GM23338 (cell line): ENCODE measurements around the gene RTN4IP1.

Source experiments
- CREB1 ChIP-seq: fragments of 250-450 bp; sonication (Bioruptor Pico); IDR thresholded peaks from 2 replicates; pipeline ENCODE4 v1.5.0; 2020; ENCODE audit warnings: low read depth, mild to moderate bottlenecking, moderate library complexity
- EZH2 ChIP-seq: fragments of 200-600 bp; sonication (generic); IDR thresholded peaks from one replicate; pipeline ENCODE4 v1.8.0; 2017; ENCODE audit warnings: antibody characterized with exemption, mild to moderate bottlenecking, low read depth; ENCODE audit not compliant: unreplicated experiment
- EZH2phosphoT487 ChIP-seq: fragments of 200-600 bp; sonication (generic); IDR thresholded peaks from one replicate; pipeline ENCODE4 v1.8.1; 2018; ENCODE audit warnings: antibody characterized with exemption; ENCODE audit not compliant: unreplicated experiment
- JUNB ChIP-seq: IDR thresholded peaks from one replicate; pipeline ENCODE4 v1.6.1; 2016; ENCODE audit warnings: antibody characterized with exemption; ENCODE audit not compliant: unreplicated experiment
- NANOG ChIP-seq: IDR thresholded peaks from 2 replicates; pipeline ENCODE4 v1.6.1; 2016; ENCODE audit warnings: antibody characterized with exemption, borderline replicate concordance
- POLR2AphosphoS5 ChIP-seq: IDR thresholded peaks from 2 replicates; pipeline ENCODE4 v1.6.1; 2016; ENCODE audit warnings: antibody characterized with exemption, low read depth
- STAT1 ChIP-seq: IDR thresholded peaks from one replicate; pipeline ENCODE4 v1.6.1; 2016; ENCODE audit warnings: antibody characterized with exemption; ENCODE audit not compliant: unreplicated experiment
- ZNF114 ChIP-seq: fragments of 250-450 bp; sonication (Bioruptor Pico); IDR thresholded peaks from 2 replicates; pipeline ENCODE4 v1.5.0; 2020; ENCODE audit warnings: mild to moderate bottlenecking, moderate library complexity
- ZNF331 ChIP-seq: fragments of 250-450 bp; sonication (Bioruptor Pico); IDR thresholded peaks from 2 replicates; pipeline ENCODE4 v1.5.0; 2020; ENCODE audit warnings: low read depth, mild to moderate bottlenecking, moderate library complexity
- TF ChIP-seq, protein P1 (sequence below), 2 experiments: fragments of 200-600 bp in 1 of 2; sonication (generic) in 1 of 2; conservative IDR thresholded peaks; 2 replicates each; pipeline versions ENCODE4 v1.5.1 to v1.6.1; 2016 to 2017; ENCODE audit warnings: antibody characterized with exemption in 2 of 2, low read depth in 2 of 2, mild to moderate bottlenecking in 2 of 2, moderate library complexity in 1 of 2
- TF ChIP-seq, protein P2 (sequence below): IDR thresholded peaks from one replicate; pipeline ENCODE4 v1.6.1; 2018; ENCODE audit warnings: antibody characterized with exemption; ENCODE audit not compliant: unreplicated experiment
- TF ChIP-seq, protein P3 (sequence below): IDR thresholded peaks from 2 replicates; pipeline ENCODE4 v1.6.1; 2016; ENCODE audit warnings: antibody characterized with exemption

DNA sequence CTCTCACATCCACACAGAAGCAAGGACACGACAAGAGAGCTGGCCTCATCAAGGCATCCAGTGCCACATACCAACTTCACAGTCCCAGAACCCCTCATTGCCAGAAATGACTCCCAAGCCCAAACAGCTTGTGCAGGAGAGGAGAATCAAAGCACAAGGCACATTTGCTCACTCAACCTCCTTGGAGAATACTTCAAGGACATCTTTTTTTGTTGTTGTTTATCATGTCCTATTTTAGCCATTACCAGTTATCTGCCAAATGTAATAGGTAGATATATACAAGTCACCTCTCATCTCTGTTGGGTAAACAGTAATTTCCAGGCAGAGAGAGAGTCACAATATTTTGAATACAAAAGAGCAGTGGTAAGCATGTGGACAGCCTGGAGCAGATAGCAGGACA lies 47.8 kb downstream of the RTN4IP1 start:
- TF ChIP-seq, protein P1, sequence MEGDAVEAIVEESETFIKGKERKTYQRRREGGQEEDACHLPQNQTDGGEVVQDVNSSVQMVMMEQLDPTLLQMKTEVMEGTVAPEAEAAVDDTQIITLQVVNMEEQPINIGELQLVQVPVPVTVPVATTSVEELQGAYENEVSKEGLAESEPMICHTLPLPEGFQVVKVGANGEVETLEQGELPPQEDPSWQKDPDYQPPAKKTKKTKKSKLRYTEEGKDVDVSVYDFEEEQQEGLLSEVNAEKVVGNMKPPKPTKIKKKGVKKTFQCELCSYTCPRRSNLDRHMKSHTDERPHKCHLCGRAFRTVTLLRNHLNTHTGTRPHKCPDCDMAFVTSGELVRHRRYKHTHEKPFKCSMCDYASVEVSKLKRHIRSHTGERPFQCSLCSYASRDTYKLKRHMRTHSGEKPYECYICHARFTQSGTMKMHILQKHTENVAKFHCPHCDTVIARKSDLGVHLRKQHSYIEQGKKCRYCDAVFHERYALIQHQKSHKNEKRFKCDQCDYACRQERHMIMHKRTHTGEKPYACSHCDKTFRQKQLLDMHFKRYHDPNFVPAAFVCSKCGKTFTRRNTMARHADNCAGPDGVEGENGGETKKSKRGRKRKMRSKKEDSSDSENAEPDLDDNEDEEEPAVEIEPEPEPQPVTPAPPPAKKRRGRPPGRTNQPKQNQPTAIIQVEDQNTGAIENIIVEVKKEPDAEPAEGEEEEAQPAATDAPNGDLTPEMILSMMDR (conservative IDR thresholded peaks at IDR 0.05; ENCODE audit: low read depth in 2 of 2) = no peak
- no peak for TF ChIP-seq EZH2
- TF ChIP-seq EZH2phosphoT487 = no peak
- no peak for TF ChIP-seq POLR2AphosphoS5
- no peak for TF ChIP-seq ZNF331 (CRISPR knock-in tag)
- TF ChIP-seq, protein P2, sequence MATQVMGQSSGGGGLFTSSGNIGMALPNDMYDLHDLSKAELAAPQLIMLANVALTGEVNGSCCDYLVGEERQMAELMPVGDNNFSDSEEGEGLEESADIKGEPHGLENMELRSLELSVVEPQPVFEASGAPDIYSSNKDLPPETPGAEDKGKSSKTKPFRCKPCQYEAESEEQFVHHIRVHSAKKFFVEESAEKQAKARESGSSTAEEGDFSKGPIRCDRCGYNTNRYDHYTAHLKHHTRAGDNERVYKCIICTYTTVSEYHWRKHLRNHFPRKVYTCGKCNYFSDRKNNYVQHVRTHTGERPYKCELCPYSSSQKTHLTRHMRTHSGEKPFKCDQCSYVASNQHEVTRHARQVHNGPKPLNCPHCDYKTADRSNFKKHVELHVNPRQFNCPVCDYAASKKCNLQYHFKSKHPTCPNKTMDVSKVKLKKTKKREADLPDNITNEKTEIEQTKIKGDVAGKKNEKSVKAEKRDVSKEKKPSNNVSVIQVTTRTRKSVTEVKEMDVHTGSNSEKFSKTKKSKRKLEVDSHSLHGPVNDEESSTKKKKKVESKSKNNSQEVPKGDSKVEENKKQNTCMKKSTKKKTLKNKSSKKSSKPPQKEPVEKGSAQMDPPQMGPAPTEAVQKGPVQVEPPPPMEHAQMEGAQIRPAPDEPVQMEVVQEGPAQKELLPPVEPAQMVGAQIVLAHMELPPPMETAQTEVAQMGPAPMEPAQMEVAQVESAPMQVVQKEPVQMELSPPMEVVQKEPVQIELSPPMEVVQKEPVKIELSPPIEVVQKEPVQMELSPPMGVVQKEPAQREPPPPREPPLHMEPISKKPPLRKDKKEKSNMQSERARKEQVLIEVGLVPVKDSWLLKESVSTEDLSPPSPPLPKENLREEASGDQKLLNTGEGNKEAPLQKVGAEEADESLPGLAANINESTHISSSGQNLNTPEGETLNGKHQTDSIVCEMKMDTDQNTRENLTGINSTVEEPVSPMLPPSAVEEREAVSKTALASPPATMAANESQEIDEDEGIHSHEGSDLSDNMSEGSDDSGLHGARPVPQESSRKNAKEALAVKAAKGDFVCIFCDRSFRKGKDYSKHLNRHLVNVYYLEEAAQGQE = no peak
- TF ChIP-seq CREB1 (CRISPR knock-in tag) = no peak
- no peak for TF ChIP-seq JUNB
- TF ChIP-seq ZNF114 = no peak
- no peak for TF ChIP-seq STAT1
- TF ChIP-seq, protein P3, sequence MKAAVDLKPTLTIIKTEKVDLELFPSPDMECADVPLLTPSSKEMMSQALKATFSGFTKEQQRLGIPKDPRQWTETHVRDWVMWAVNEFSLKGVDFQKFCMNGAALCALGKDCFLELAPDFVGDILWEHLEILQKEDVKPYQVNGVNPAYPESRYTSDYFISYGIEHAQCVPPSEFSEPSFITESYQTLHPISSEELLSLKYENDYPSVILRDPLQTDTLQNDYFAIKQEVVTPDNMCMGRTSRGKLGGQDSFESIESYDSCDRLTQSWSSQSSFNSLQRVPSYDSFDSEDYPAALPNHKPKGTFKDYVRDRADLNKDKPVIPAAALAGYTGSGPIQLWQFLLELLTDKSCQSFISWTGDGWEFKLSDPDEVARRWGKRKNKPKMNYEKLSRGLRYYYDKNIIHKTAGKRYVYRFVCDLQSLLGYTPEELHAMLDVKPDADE = no peak
- TF ChIP-seq NANOG = no peak
